Measurements from ENCODE around the gene CFAP57.

- TF ChIP-seq POLR2A (IDR thresholded peaks at IDR 0.05) = peak in 1 of 2 donors; percentile 4
- TF ChIP-seq, protein P1, sequence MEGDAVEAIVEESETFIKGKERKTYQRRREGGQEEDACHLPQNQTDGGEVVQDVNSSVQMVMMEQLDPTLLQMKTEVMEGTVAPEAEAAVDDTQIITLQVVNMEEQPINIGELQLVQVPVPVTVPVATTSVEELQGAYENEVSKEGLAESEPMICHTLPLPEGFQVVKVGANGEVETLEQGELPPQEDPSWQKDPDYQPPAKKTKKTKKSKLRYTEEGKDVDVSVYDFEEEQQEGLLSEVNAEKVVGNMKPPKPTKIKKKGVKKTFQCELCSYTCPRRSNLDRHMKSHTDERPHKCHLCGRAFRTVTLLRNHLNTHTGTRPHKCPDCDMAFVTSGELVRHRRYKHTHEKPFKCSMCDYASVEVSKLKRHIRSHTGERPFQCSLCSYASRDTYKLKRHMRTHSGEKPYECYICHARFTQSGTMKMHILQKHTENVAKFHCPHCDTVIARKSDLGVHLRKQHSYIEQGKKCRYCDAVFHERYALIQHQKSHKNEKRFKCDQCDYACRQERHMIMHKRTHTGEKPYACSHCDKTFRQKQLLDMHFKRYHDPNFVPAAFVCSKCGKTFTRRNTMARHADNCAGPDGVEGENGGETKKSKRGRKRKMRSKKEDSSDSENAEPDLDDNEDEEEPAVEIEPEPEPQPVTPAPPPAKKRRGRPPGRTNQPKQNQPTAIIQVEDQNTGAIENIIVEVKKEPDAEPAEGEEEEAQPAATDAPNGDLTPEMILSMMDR (IDR thresholded peaks at IDR 0.05) = no peak
Measured at GRCh38 chr1:43147625-43148327, 24.4 kb upstream of the CFAP57 start.
